ENCODE results near the gene S100A10.

S100A10 gene

GRCh38 chr1:151985768-151986167 lies 7.9 kb downstream of the S100A10 start:
- no peak for DNase-seq

GRCh38 chr1:151985270-151985669 lies 8.4 kb downstream of the S100A10 start:
- DNase-seq: no peak

- DNase-seq: no peak
Measured at GRCh38 chr1:151984313-151984956, 9.2 kb downstream of the S100A10 start.

GRCh38 chr1:151982300-151983005 lies 11.2 kb downstream of the S100A10 start:
- no peak for DNase-seq

GRCh38 chr1:151981178-151981525 lies 12.5 kb downstream of the S100A10 start:
- DNase-seq: no peak

GRCh38 chr1:151980287-151981177 lies 13.1 kb downstream of the S100A10 start:
- DNase-seq: no peak

- no peak for DNase-seq
Measured at GRCh38 chr1:151978922-151979321, 14.7 kb downstream of the S100A10 start.

- DNase-seq: no peak
Measured at GRCh38 chr1:151977662-151978230, 15.9 kb downstream of the S100A10 start.

GRCh38 chr1:151976858-151977257 lies 16.8 kb downstream of the S100A10 start:
- DNase-seq: no peak

GRCh38 chr1:151976015-151976343 lies 17.7 kb downstream of the S100A10 start:
- no peak for DNase-seq

GRCh38 chr1:151975311-151976014 lies 18.2 kb downstream of the S100A10 start:
- no peak for DNase-seq

GRCh38 chr1:151972542-151973248 lies 21.0 kb downstream of the S100A10 start:
- DNase-seq: no peak

GRCh38 chr1:151970626-151971025 lies 23.0 kb downstream of the S100A10 start:
- DNase-seq: no peak

GRCh38 chr1:151970128-151970527 lies 23.5 kb downstream of the S100A10 start:
- DNase-seq: no peak

GRCh38 chr1:151968791-151969399 lies 24.8 kb downstream of the S100A10 start:
- DNase-seq: no peak

GRCh38 chr1:151968058-151968457 lies 25.6 kb downstream of the S100A10 start:
- no peak for DNase-seq

- DNase-seq: no peak
Measured at GRCh38 chr1:151967091-151967490, 26.6 kb downstream of the S100A10 start.

- DNase-seq: no peak
Measured at GRCh38 chr1:151966061-151966460, 27.6 kb downstream of the S100A10 start.

- no peak for DNase-seq
Measured at GRCh38 chr1:151964510-151964909, 29.1 kb downstream of the S100A10 start.

- DNase-seq: no peak
Measured at GRCh38 chr1:151963288-151963687, 30.4 kb downstream of the S100A10 start.

GRCh38 chr1:151961833-151962232 lies 31.8 kb downstream of the S100A10 start:
- DNase-seq: no peak

All from NCI-H2227 treated with DMSO at 0.1 percent for 48 hours (cell line).